Measurements from ENCODE around the gene CIAO3.
"Not testable (repeated sequence)": the region's sequence is repeated elsewhere in the genome, so short reads cannot be mapped to it uniquely, and the experiment has no call there.

The CIAO3 gene

DNA sequence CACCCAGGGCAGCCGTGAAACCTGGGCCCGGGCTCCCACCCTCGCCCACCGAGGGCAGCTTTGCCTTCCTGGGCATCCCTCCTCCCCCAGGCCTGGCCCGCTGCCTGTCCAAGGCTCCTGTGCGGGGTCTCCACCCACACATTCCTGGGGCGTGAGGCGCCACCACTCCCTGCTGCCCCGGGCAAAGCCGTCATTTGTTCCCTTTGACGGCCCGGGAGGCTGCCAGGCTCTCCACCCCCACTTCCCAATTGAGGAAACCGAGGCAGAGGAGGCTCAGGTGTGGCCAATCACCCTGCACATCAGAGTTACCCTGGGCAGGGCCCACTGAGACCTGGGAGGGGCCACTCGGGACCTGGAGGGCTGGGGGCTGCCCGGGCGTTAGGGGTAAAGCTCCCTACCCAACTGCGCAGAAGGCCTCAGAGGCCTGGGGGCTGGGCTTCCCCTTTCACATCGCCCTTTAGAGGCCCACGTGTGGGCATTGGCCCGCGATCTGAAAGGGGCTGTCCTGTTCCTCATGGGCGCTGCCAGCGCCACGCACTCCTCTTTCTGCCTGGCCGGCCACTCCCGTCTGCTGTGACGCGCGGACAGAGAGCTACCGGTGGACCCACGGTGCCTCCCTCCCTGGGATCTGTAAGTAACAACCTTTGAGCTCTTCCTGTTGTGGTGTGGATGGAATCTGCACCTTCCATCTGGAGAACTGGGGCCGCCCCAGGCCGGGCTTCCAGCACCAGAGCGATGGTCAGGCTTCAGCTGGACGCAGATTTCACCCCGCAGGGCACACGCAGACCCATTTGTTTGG, 19.9 kb upstream of the CIAO3 start, which contains the start of gene MSLN:
TSS of gene MSLN (plus strand) at position 190 of the 799 bp plus-strand sequence. CDS start 1,947 bp downstream, outside the sequence.
- DNase-seq (ENCODE audit: low read depth in 3 of 3, low spot score in 1 of 3) = no peak

DNA sequence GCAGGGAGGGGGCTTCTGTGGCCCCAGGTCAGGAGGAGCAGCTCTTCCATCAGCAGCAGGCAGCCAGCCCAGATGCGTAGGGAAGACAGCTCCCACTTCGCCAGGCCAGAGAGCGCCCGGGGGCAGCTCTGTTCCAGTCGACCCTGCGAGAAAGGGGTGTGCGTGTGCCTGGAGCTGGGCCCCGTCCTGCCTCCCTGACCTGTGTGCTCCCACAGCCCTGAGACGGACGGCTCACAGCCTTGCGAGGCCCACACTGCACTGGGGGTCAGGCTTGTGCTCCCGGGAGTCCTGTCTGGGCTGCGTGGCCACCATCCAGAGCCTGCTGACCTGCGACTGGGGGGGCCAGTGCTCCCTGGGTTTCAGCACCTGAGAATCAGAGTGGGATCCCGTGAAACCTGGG, 19.3 kb upstream of the CIAO3 start:
- no peak for DNase-seq (ENCODE audit: low read depth in 3 of 3, low spot score in 1 of 3)

DNA sequence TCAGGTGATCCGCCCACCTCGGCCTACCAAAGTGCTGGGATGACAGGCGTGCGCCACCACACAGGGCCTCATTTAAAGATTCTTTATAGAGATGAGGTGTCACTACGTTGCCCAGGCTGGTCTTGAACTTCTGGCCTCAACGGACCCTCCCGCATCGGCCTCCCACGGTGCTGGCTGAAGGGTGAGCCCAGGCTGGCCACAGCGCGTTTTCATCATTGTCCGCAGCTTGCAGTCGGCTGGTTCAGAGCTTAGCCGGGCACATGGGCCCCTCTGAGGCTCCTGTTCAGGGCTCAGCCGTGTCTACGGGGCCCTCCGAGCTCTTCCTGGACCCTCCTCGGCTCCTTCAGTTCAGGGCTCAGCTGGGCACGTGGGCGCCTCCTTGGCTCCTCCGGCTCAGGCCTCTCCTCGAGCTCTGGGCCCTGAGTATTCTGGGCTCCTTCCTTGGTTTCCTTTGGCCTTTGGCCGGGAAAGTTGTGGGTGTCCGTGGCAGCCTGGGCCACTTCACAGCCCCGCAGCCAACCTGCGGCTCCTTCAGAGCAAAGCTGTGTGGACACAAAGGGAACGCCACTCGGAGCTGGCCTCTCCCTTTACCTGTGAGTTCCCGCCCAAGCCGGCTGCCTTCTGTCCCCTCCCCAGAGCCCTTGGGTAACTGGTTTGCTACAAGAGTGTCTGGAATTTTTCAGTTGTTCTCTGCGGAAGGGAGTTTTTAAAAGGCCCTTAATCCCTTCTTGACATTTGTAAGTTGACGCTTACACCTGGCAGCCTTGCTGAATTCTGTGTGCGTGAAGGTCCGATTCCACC, 18.5 kb upstream of the CIAO3 start:
- DNase-seq (ENCODE audit: low read depth in 3 of 3, low spot score in 1 of 3) = no peak

DNA sequence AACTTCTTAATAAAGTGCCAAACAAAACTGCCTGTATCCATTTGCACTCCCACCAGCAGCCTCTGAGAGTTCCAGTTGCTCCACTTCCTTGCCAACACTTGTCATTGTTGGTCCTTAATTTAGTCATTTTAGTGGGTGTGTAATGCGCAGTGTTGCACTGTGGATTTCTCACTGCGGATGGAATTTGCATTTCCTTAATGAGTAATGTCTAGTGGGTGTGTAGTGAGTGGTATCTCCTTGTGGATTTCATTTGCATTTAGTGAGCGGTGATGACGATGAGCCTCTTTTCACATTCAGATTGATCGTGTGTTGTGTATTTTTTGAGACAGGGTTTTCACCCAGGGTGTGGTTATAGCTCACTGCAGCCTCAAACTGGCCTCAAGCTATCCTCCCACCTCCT, 15.6 kb upstream of the CIAO3 start:
- no peak for DNase-seq (ENCODE audit: low read depth in 3 of 3, low spot score in 1 of 3)

DNA sequence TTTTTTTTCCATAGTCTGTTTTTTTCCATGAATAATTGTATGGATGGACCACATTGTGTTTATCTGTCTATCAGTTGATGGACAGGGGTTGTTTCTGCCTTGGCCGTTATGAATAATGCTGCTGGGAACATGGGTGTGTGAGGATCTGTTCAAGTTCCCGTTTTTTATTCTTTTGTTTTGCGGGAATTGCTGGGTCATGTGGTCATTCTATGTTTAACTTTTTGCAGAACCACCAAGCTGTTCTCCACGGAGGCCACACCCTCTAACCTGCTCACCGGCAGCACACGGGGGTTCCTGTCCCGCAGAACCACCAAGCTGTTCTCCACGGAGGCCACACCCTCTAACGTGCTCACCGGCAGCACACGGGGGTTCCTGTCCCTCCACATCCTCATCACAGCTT, 13.9 kb upstream of the CIAO3 start:
- no peak for DNase-seq (ENCODE audit: low read depth in 3 of 3, low spot score in 1 of 3)

DNA sequence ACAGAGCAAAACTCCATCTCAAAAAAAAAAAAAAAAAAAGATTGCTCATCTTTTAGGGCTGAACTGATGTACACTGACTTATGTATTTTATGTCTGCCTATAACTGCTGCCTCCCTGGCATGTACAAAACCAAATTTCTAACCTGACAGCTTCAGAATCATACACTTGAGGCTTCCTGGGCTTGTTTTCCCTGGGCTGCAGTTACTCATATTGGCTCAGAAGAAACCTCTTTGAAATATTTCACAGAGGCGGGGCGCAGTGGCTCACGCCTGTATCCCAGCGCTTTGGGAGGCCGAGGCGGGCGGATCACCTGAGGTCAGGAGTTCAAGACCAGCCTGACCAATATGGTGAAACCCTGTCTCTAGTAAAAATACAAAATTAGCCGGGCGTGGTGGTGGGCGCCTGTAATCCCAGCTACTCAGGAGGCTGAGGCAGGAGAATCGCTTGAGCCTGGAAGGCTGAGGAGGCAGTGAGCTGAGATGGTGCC, 13.4 kb upstream of the CIAO3 start:
- not testable (repeated sequence) for DNase-seq (ENCODE audit: low read depth in 3 of 3, low spot score in 1 of 3)

DNA sequence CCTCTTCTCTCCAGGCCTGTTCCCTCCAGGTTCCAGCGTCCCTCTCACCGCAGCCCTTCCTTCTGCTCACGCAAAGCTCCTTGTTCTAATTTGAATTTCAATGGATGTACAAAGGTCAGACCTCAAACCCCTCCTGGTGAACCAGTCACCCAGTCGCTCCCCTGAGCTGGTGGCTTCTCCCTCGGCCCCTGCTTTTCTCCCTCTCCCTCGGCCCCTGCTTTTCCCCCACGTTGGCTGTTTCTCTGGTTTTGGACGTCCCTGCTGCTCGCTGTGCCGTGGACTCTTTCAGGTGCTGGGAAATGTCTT, 11.2 kb upstream of the CIAO3 start:
- no peak for DNase-seq (ENCODE audit: low read depth in 3 of 3, low spot score in 1 of 3)

DNA sequence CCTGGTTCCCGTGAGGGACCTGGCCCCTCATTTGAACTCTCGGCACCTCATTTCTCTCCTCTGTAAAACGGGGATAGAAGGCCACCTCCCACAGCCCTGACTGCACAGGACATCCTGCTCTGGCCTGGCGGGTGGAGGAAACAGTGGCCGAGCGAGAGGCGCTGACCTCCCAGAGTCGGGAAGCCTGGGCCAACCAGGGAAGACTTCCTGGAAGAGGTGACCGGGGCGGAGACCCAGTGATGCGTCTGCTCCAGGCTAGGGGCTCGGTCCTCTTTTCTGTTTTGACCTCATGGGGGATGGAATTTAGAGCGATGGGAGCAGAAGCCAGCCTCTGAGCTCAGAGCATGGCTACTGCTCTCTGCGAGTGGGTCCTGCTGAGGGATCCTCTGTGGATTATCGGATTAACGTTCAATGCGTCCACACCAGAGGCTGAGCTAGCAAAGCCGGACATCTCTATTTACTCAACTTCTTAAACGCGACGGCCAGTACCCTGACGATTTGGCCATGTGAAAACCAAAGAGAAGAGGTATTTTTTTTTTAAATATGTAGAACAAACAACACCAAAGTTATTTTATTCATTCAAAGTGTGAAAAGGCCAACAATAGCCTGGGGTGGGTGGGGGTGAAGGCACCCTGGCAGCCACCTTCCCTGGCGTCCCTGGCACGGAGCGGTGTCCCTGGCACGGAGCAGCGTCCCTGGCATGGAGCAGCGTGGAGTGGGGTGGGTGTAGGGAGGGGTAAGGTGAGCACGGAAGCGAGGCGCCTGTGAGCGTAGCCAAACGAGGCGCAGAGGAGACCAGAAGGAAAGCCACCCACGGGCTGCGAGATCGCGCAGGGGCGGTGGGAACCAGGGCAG, 10.6 kb upstream of the CIAO3 start:
- DNase-seq (ENCODE audit: low read depth in 3 of 3, low spot score in 1 of 3) = no peak

DNA sequence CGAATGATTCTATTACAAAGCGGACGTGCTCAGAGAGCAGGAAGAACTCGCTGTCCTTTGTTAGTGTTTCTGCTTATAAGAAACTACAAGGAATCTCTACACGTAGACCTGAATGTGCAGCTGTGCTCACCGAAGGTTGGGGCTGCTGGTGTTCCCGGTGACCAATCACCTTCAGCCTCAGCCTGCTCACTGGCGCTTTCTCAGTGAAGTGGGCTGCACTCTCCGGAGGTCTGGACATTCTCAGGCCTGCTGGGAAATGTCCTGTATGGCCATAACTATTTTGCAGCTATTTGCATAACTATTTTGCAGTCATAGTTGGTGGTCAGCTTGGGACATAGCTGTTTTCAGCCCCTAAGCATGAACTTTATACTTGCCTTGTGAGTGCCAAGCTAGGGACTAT, 9.7 kb upstream of the CIAO3 start:
- DNase-seq (ENCODE audit: low read depth in 3 of 3, low spot score in 1 of 3) = no peak

DNA sequence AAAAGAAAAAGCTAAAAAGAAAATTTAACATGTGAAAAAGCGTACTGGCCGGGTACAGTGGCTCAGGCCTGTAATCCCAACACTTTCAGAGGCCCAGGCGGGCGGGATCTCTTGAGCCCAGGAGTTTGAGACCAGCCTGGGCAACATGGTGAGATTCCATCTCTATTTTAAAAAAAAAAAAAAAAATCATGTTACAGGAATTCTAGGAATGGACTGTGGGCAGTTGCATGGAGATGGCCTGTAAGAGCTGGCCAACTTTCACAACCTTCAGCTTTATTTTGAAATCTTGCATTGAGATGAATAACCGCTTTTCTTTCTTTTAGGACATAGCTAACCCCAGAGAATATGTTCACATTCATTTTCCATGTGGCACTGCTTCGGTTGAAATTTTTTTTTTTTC, 8.2 kb upstream of the CIAO3 start:
- no peak for DNase-seq (ENCODE audit: low read depth in 3 of 3, low spot score in 1 of 3)

DNA sequence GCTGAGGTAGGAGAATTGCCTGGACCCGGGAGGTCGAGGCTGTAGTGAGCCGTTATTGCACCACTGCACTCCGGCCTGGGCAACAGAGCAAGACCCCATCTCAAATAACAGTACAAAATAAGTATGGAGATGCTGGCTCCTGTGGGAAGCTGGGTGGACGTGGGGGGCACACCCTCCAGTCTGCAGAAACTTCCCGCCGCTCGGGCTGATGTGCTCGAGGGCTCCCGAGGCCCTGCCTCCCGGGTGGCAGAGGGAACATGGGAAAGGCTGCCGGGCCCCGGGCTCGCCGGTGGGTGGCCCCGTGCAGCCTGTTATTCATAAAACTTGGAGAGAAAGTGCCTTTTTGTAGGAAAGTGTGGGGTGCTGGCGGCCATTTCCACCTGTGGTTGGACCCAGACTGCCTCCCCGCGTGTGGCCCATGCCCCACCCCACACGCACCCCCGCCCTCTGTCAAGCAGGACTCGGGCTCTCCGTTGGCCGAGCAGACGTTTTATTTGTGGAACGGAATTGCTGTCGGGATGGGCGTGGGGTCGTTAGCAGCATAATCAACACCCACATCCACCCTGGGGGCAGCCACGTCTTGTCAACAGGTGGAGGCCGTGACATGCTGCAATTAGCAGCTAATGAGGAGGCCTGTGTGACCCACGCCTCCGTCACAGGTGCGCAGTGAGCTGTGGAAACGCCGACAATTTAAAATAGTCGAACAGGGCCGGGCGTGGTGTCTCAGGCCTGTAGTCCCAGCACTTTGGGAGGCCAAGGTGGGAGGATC, 7.4 kb upstream of the CIAO3 start:
- no peak for DNase-seq (ENCODE audit: low read depth in 3 of 3, low spot score in 1 of 3)

DNA sequence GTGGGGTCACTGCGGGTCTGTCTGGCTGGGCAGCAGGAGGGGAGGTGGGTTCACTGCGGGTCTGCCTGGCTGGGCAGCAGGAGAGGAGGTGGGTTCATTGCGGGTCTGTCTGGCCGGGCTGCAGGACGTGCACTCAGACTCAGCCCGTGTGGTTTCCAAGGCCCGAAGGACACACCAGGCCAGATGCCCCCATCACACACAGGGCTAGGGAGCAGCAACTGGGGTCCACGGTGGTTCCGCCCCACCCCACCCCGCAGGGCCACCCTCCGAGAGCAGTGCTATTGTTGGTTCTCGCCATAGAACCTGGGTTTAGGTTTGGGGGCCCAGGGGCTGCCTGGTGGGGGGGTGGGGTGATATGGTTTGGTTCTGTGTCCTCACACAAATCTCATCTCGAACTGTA, 5.8 kb upstream of the CIAO3 start:
- no peak for DNase-seq (ENCODE audit: low read depth in 3 of 3, low spot score in 1 of 3)

DNA sequence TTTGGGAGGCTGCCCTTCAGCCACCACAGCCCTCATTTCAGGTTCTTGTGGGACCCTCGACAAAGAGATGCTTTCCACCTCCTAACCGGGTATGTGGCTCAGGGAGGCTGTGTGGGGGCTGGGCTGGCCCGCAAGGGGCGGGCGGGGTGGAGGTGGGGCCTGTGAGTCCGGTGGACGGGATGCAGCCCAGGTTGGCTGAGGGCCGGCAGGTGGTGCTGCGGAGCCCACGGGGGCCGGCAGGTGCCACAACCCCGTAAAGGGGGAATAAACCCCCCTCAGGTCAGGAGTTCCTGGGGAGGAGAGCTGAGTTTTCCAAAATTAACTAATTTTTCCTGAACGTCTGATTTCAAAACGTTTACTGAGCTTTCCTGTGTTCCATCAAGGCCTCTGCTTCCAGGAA, 4.9 kb upstream of the CIAO3 start:
- no peak for DNase-seq (ENCODE audit: low read depth in 3 of 3, low spot score in 1 of 3)

DNA sequence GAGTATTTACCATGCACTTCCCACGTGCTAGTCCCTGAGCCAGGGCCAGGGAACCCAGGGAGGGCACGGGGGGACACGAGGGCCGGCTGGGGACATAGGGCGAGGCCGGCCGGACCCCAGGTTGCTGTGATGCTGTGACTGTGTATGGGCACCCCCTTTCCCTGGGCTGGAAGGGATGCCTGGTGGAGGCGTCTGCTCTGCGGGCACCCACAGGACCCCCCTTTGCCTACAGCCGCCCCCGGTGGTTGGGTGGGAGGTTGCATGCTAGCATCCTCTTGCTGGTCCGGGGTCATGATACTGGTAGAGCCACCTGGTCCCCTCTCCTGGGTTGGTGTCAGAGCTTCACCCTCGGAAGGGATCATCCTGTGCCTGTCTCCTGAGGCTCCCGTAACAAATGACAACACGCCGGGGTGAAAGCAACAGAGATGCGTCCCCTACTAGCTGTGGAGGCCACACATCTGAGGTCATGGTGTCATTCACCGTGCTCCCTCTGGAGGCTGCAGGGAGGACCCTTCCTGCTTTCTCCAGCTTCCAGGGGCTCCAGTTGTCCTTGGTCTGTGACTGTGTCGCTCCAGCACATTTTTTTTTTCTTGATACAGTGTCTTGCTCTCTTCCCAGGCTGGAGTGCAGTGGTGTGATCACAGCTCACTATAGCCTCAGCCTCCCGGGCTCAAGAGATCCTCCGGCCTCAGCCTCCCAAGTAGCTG, 3.1 kb upstream of the CIAO3 start:
- no peak for DNase-seq (ENCODE audit: low read depth in 3 of 3, low spot score in 1 of 3)

DNA sequence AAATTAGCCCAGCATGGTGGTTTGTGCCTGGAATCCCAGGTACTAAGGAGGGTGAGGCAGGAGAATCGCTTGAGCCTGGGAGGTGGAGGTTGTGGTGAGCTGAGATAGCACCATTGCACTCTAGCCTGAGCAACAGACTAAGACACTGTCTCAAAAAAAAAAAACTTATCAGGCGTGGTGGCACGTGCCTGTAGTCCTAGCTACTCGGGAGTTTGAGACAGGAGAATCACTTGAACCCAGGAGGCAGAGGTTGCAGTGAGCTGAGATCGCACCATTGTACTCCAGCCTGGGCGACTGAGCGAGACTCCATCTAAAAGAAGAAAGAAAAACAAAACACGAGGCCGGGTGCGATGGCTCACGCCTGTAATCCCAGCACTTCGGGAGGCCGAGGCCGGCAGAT, 2.1 kb upstream of the CIAO3 start:
- DNase-seq (ENCODE audit: low read depth in 3 of 3, low spot score in 1 of 3) = not testable (repeated sequence)

DNA sequence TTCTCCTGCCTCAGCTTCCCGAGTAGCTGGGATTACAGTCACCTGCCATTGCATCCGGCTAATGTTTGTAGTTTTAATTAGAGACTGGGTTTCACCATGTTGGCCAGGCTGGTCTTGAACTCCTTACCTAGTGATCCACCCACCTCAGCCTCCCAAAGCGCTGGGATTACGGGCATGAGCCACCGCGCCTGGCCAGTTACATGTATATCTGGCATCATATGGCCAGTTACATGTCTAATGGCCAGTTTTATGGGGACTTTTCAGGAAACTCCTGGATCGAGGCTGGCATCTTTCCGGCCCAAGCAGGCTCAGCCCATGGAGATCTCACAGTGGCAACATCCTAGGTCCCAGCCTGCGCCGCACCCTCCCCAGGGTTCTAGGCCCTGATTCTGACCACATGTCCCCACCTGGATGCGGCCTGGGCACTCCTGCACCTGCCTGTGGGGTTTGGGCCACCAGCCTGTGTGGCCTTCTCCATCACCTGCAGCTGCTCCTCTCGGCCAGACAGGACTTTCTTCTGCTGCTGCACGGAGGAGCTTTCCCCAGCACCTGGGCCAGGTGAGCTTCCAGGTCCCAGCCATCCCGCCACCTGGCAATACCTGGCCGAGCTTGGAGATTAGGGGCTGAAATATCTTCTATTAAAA, 1.3 kb upstream of the CIAO3 start:
- no peak for DNase-seq (ENCODE audit: low read depth in 3 of 3, low spot score in 1 of 3)

DNA sequence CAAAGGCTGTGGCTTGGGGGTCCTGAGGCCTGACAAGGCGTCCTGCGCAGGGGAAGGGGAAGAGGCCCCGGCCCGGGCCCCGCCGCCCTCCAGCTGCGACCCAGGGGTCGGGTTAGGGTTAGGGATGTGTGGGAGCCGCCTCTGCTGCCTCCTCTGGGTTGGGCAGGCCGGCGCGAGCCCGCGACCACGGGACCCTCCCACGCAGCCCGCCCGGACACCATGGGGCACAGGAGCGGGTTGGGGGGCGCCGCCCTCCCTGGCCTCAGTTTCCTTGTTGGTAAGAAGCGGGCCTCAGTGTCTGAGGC, 386 bp downstream of the CIAO3 start:
- no peak for DNase-seq (ENCODE audit: low read depth in 3 of 3, low spot score in 1 of 3)

DNA sequence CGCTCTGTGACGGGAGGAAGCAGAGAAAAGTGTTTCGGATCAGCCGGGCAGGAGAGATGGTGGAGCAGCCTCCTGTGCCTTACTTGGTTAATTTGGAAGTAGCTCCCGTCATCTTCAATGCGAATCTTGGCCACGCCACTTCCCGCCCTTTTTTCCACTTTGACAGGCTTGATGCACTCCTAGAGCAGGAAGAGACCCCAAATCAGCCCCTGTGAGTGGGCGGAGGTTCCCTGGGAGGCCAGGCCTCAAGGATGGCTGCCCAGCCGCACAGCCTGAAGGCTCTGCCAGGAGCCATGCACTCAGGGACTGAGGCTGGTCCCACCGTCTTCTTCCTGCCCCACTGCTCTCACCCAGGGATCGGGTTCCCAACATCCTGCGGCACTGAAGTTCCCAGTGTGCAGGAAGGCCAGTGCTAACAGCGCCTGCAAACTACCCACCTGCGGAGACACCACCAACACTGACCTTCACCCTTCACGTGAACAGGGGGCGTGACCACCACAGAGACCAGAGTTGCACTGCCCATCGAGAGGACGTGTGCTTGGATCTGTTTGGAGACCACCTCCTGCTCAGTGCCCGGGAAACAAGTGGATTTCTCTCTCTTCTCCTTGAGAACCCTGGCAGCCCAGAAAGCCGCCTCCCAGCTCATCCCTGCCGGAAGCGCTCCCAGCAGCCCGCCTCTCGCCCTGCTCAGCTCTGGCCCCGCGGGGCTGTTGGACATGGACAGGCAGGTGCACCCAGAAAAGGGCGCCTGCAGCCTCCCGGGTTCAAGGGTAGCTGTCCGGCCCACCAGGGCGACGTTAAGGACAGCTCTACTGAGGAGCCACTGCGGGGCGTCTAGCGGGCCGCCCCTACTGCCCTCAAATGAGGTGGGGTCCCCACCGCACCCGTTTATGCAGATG, 988 bp downstream of the CIAO3 start:
- no peak for DNase-seq (ENCODE audit: low read depth in 3 of 3, low spot score in 1 of 3)

DNA sequence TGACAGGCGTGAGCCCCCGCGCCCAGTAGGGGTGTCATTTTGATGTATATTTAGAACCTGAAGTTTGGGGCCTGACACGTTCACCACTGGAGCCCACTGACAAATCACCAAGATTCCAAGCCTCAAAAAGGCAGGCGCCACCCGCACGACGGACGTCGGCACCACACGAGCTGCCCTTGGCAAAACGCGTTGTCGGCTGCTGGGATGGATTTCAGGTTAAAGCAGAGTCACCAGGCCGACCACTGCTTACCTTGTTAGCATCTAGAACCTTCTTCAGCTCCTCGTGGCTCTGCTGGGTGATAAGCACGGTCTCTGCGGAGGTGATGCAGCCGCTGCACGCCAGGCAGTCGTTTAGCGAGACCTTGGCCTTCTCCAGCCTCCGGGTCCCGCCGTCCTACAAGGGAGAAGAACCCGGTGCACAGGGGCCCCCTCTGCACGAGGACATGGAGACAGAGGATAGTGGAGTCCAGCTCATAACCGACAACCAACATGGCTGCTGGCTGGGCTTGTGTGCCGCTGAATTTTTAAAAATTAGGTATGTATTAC, 3.8 kb downstream of the CIAO3 start:
- DNase-seq (ENCODE audit: low read depth in 3 of 3, low spot score in 1 of 3) = no peak

Data from stimulated activated CD4-positive, alpha-beta T cell treated with anti-CD3 and anti-CD28 coated beads, TNF-alpha, amount 100 ng/mL, for 1 hour (primary cell).